ENCODE data around the gene TPCN2.
"Not testable (repeated sequence)": the region's sequence is repeated elsewhere in the genome, so short reads cannot be mapped to it uniquely, and the experiment has no call there.

The TPCN2 gene

GRCh38 chr11:69048694-69049489, at the start of gene TPCN2:
Gene TPCN2, plus strand, starts transcription at chr11:69048932. Its CDS starts 66 bp downstream, at chr11:69048998.
- H3K4me3 ChIP-seq (ENCODE audit: low read depth, low read length): peak within 1 kb of the TSS; percentile 83
- no peak for TF ChIP-seq CTCF (IDR thresholded peaks at IDR 0.05; ENCODE audit: low read depth, low read length)

- no peak for TF ChIP-seq CTCF (IDR thresholded peaks at IDR 0.05; ENCODE audit: low read depth, low read length)
- H3K4me3 ChIP-seq (ENCODE audit: low read depth, low read length): no peak overlapping the region
Observed at GRCh38 chr11:68999093-68999747, 49.5 kb upstream of the TPCN2 start.

- H3K4me3 ChIP-seq (ENCODE audit: low read depth, low read length): not testable (repeated sequence)
Observed at GRCh38 chr11:68999748-69000355, 48.9 kb upstream of the TPCN2 start.

- H3K4me3 ChIP-seq (ENCODE audit: low read depth, low read length): no peak overlapping the region
- no peak for TF ChIP-seq CTCF (IDR thresholded peaks at IDR 0.05; ENCODE audit: low read depth, low read length)
Observed at GRCh38 chr11:69000391-69000790, 48.3 kb upstream of the TPCN2 start.

GRCh38 chr11:69000831-69001242, 47.9 kb upstream of the TPCN2 start:
- peak; percentile 61 for TF ChIP-seq CTCF (IDR thresholded peaks at IDR 0.05; ENCODE audit: low read depth, low read length)
- no peak overlapping the region for H3K4me3 ChIP-seq (ENCODE audit: low read depth, low read length)

- no peak for TF ChIP-seq CTCF (IDR thresholded peaks at IDR 0.05; ENCODE audit: low read depth, low read length)
- H3K4me3 ChIP-seq (ENCODE audit: low read depth, low read length): no peak overlapping the region
Observed at GRCh38 chr11:69001243-69002081, 47.3 kb upstream of the TPCN2 start.

- no peak for TF ChIP-seq CTCF (IDR thresholded peaks at IDR 0.05; ENCODE audit: low read depth, low read length)
Observed at GRCh38 chr11:69002110-69002569, 46.6 kb upstream of the TPCN2 start.

More at GRCh38 chr11:69002110-69002569, 46.6 kb upstream of the TPCN2 start:
- no peak overlapping the region for H3K4me3 ChIP-seq (ENCODE audit: low read depth, low read length)

Data from WI38 (cell line).